ENCODE measurements around the gene DUT. TPM values are rescaled to one million over a fixed set of nuclear protein-coding genes. Genes with fewer than 3 reads are reported as not detected.

Gene DUT
- total RNA-seq, 2 donors from 2014 or later: 279 to 288 TPM

- H3K4me3 Mint-ChIP-seq: peak overlapping the region; percentile 97 to 99
- peaks cover 22 to 29% of the 10 kb centered on the region in 2 donors for H3K36me3 Mint-ChIP-seq (ENCODE audit: insufficient read depth in 2 of 2)
- H3K4me1 Mint-ChIP-seq (ENCODE audit: low read depth): peaks cover 46% of the 10 kb centered on the region
- H3K9me3 Mint-ChIP-seq: no peaks in the 10 kb centered on the region
- H3K27me3 Mint-ChIP-seq (ENCODE audit: low read depth): no peaks in the 10 kb centered on the region
- DNase-seq (no peak), ATAC-seq (replicated peaks in 1 of 2) (no peak)
- H3K27ac Mint-ChIP-seq: peak overlapping the region; percentile 92
Observed at GRCh38 chr15:48334260-48334659, 3.0 kb downstream of the DUT start.

GRCh38 chr15:48336940-48337339 lies 5.7 kb downstream of the DUT start:
- Mint-ChIP-seq H3K4me1 (ENCODE audit: low read depth) (peaks cover 44% of the 10 kb centered on the region), H3K27me3 (ENCODE audit: low read depth) (no peaks in the 10 kb centered on the region)
- peak in 1 of 2 donors; percentile 6 for DNase-seq

GRCh38 chr15:48337607-48338006 lies 6.4 kb downstream of the DUT start:
- peak overlapping the region; percentile 28 for H3K27ac Mint-ChIP-seq

More at GRCh38 chr15:48336940-48337339, 5.7 kb downstream of the DUT start:
- peak overlapping the region in 1 of 2 donors; percentile 45 for H3K4me3 Mint-ChIP-seq
- H3K9me3 Mint-ChIP-seq: no peaks in the 10 kb centered on the region
- H3K36me3 Mint-ChIP-seq (ENCODE audit: insufficient read depth in 2 of 2): peaks cover 21 to 35% of the 10 kb centered on the region in 2 donors
- H3K27ac Mint-ChIP-seq: peak overlapping the region; percentile 63
- peak in 1 of 2 donors; percentile 27 for ATAC-seq (replicated peaks in 1 of 2)

GRCh38 chr15:48340111-48340510 lies 8.9 kb downstream of the DUT start:
- Mint-ChIP-seq H3K4me1 (ENCODE audit: low read depth) (peaks cover 17% of the 10 kb centered on the region), H3K36me3 (ENCODE audit: insufficient read depth in 2 of 2) (peaks cover 12 to 31% of the 10 kb centered on the region in 2 donors), H3K27ac (peak overlapping the region; percentile 73), H3K9me3 (no peaks in the 10 kb centered on the region), H3K27me3 (ENCODE audit: low read depth) (no peaks in the 10 kb centered on the region), H3K4me3 (no peak overlapping the region)
- ATAC-seq (replicated peaks in 1 of 2) (no peak), DNase-seq (no peak)

More at GRCh38 chr15:48337607-48338006, 6.4 kb downstream of the DUT start:
- no peaks in the 10 kb centered on the region for H3K27me3 Mint-ChIP-seq (ENCODE audit: low read depth)
- ATAC-seq (replicated peaks in 1 of 2) (no peak), DNase-seq (no peak)
- peaks cover 43% of the 10 kb centered on the region for H3K4me1 Mint-ChIP-seq (ENCODE audit: low read depth)
- peaks cover 20 to 34% of the 10 kb centered on the region in 2 donors for H3K36me3 Mint-ChIP-seq (ENCODE audit: insufficient read depth in 2 of 2)
- no peak overlapping the region for H3K4me3 Mint-ChIP-seq
- H3K9me3 Mint-ChIP-seq: no peaks in the 10 kb centered on the region

GRCh38 chr15:48343865-48344264 lies 12.6 kb downstream of the DUT start:
- Mint-ChIP-seq H3K36me3 (ENCODE audit: insufficient read depth in 2 of 2) (peaks cover 3 to 19% of the 10 kb centered on the region in 2 donors), H3K4me3 (no peak overlapping the region), H3K27me3 (ENCODE audit: low read depth) (no peaks in the 10 kb centered on the region), H3K27ac (no peak overlapping the region), H3K4me1 (ENCODE audit: low read depth) (peaks cover 5% of the 10 kb centered on the region), H3K9me3 (no peaks in the 10 kb centered on the region)
- ATAC-seq (replicated peaks in 1 of 2): no peak
- no peak for DNase-seq

GRCh38 chr15:48345516-48345915 lies 14.3 kb downstream of the DUT start:
- DNase-seq (no peak), ATAC-seq (replicated peaks in 1 of 2) (no peak)
- no peak overlapping the region for H3K4me3 Mint-ChIP-seq
- no peak overlapping the region for H3K27ac Mint-ChIP-seq
- no peaks in the 10 kb centered on the region for H3K4me1 Mint-ChIP-seq (ENCODE audit: low read depth)
- H3K9me3 Mint-ChIP-seq: no peaks in the 10 kb centered on the region
- H3K36me3 Mint-ChIP-seq (ENCODE audit: insufficient read depth in 2 of 2): peaks cover 0 to 14% of the 10 kb centered on the region in 2 donors
- no peaks in the 10 kb centered on the region for H3K27me3 Mint-ChIP-seq (ENCODE audit: low read depth)

GRCh38 chr15:48352474-48353072 lies 21.3 kb downstream of the DUT start:
- Mint-ChIP-seq H3K36me3 (ENCODE audit: insufficient read depth in 2 of 2) (no peaks in the 10 kb centered on the region), H3K9me3 (no peaks in the 10 kb centered on the region), H3K4me3 (peak overlapping the region in 1 of 2 donors; percentile 42), H3K27ac (no peak overlapping the region), H3K27me3 (ENCODE audit: low read depth) (no peaks in the 10 kb centered on the region), H3K4me1 (ENCODE audit: low read depth) (no peaks in the 10 kb centered on the region)
- ATAC-seq (replicated peaks in 1 of 2): peak; percentile 85 to 88
- peak; percentile 49 to 50 for DNase-seq

GRCh38 chr15:48354694-48355303 lies 23.6 kb downstream of the DUT start:
- H3K27ac Mint-ChIP-seq: no peak overlapping the region
- no peaks in the 10 kb centered on the region for H3K9me3 Mint-ChIP-seq
- no peaks in the 10 kb centered on the region for H3K36me3 Mint-ChIP-seq (ENCODE audit: insufficient read depth in 2 of 2)
- no peaks in the 10 kb centered on the region for H3K27me3 Mint-ChIP-seq (ENCODE audit: low read depth)
- no peak for DNase-seq
- ATAC-seq (replicated peaks in 1 of 2): no peak
- no peak overlapping the region for H3K4me3 Mint-ChIP-seq
- H3K4me1 Mint-ChIP-seq (ENCODE audit: low read depth): peaks cover 6% of the 10 kb centered on the region

GRCh38 chr15:48355377-48355776 lies 24.1 kb downstream of the DUT start:
- Mint-ChIP-seq H3K27me3 (ENCODE audit: low read depth) (no peaks in the 10 kb centered on the region), H3K36me3 (ENCODE audit: insufficient read depth in 2 of 2) (no peaks in the 10 kb centered on the region), H3K9me3 (no peaks in the 10 kb centered on the region), H3K27ac (no peak overlapping the region), H3K4me3 (no peak overlapping the region), H3K4me1 (ENCODE audit: low read depth) (peaks cover 6% of the 10 kb centered on the region)
- DNase-seq (no peak), ATAC-seq (replicated peaks in 1 of 2) (no peak)

GRCh38 chr15:48358229-48359152 lies 27.3 kb downstream of the DUT start:
- H3K36me3 Mint-ChIP-seq (ENCODE audit: insufficient read depth in 2 of 2): no peaks in the 10 kb centered on the region
- no peak overlapping the region for H3K4me3 Mint-ChIP-seq
- ATAC-seq (replicated peaks in 1 of 2): no peak
- H3K27me3 Mint-ChIP-seq (ENCODE audit: low read depth): no peaks in the 10 kb centered on the region
- DNase-seq: no peak
- H3K4me1 Mint-ChIP-seq (ENCODE audit: low read depth): peaks cover 6% of the 10 kb centered on the region
- H3K27ac Mint-ChIP-seq: no peak overlapping the region
- H3K9me3 Mint-ChIP-seq: peaks cover 0 to 2% of the 10 kb centered on the region in 2 donors

GRCh38 chr15:48360841-48361240 lies 29.6 kb downstream of the DUT start:
- no peak for ATAC-seq (replicated peaks in 1 of 2)
- H3K27me3 Mint-ChIP-seq (ENCODE audit: low read depth): no peaks in the 10 kb centered on the region
- H3K9me3 Mint-ChIP-seq: peaks cover 0 to 2% of the 10 kb centered on the region in 2 donors
- no peaks in the 10 kb centered on the region for H3K36me3 Mint-ChIP-seq (ENCODE audit: insufficient read depth in 2 of 2)
- H3K27ac Mint-ChIP-seq: no peak overlapping the region
- H3K4me3 Mint-ChIP-seq: no peak overlapping the region
- DNase-seq: no peak
- peaks cover 6% of the 10 kb centered on the region for H3K4me1 Mint-ChIP-seq (ENCODE audit: low read depth)

- Mint-ChIP-seq H3K4me3 (no peak overlapping the region), H3K4me1 (ENCODE audit: low read depth) (peaks cover 6% of the 10 kb centered on the region), H3K36me3 (ENCODE audit: insufficient read depth in 2 of 2) (no peaks in the 10 kb centered on the region), H3K9me3 (peaks cover 0 to 2% of the 10 kb centered on the region in 2 donors), H3K27ac (no peak overlapping the region), H3K27me3 (ENCODE audit: low read depth) (no peaks in the 10 kb centered on the region)
- ATAC-seq (replicated peaks in 1 of 2) (no peak), DNase-seq (no peak)
Observed at GRCh38 chr15:48361685-48362084, 30.5 kb downstream of the DUT start.

GRCh38 chr15:48363474-48363873 lies 32.2 kb downstream of the DUT start:
- no peak for DNase-seq
- Mint-ChIP-seq H3K36me3 (ENCODE audit: insufficient read depth in 2 of 2) (no peaks in the 10 kb centered on the region), H3K27me3 (ENCODE audit: low read depth) (no peaks in the 10 kb centered on the region), H3K9me3 (peaks cover 0 to 2% of the 10 kb centered on the region in 2 donors), H3K27ac (no peak overlapping the region), H3K4me3 (no peak overlapping the region), H3K4me1 (ENCODE audit: low read depth) (peaks cover 3% of the 10 kb centered on the region)
- no peak for ATAC-seq (replicated peaks in 1 of 2)
